MG63 (cell line): ENCODE measurements around the gene DENND4C. TPM values are rescaled to one million over a fixed set of nuclear protein-coding genes. Genes with fewer than 3 reads are reported as not detected.

Experiments
- DNase-seq: peaks from one replicate; pipeline ENCODE4 v3.0.0-alpha.2; 2020
- H3K27me3 ChIP-seq: fragments of 250-450 bp; sonication (Bioruptor Pico); 2 replicates; pipeline ENCODE4 v1.5.1; 2020; ENCODE audit warnings: mild to moderate bottlenecking, moderate library complexity
- H3K36me3 ChIP-seq: fragments of 250-450 bp; sonication (Bioruptor Pico); 2 replicates; pipeline ENCODE4 v1.5.1; 2020; ENCODE audit warnings: mild to moderate bottlenecking, moderate library complexity
- H3K4me3 ChIP-seq: fragments of 250-450 bp; sonication (Bioruptor Pico); 2 replicates; pipeline ENCODE4 v1.5.1; 2020; ENCODE audit warnings: mild to moderate bottlenecking, moderate library complexity
- H3K9me3 ChIP-seq: fragments of 250-450 bp; sonication (Bioruptor Pico); 2 replicates; pipeline ENCODE4 v1.5.1; 2020; ENCODE audit warnings: mild to moderate bottlenecking, moderate library complexity
- total RNA-seq: library from RNA; depleted of rRNA; stranded (reverse); fragments of >200 nt; shearing (Covaris generic); gene quantifications from 2 replicates; pipeline ENCODE4 v1.2.3, GENCODE V29; 2014; ENCODE audit warnings: low replicate concordance

The DENND4C gene
- total RNA-seq, 1 experiment from 2014 or later: 26.8 TPM

DNA sequence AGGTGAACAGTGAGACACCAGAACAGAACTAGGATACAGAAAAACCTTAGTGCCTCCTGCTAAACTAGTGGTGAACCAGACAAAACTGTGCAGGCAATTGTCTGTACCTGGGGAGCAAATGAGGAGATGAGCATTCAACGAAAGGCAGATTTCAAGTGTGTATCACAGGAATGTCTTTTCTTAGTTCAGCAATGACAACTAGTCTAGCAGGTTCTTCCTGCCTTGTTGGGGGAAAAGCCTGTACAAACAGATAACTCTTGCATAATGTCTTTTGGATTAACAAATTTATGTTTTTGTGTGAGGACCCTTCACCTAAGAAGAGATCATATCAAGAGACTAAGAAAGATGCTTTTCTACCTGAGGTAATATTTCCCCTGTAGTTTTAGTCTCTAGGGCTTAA is 21.8 kb upstream of the DENND4C start:
- Histone ChIP-seq H3K9me3 (no peaks in the 10 kb centered on the region), H3K36me3 (no peaks in the 10 kb centered on the region), H3K27me3 (peaks cover 8% of the 10 kb centered on the region), H3K4me3 (no peak overlapping the region)
- no peak for DNase-seq

DNA sequence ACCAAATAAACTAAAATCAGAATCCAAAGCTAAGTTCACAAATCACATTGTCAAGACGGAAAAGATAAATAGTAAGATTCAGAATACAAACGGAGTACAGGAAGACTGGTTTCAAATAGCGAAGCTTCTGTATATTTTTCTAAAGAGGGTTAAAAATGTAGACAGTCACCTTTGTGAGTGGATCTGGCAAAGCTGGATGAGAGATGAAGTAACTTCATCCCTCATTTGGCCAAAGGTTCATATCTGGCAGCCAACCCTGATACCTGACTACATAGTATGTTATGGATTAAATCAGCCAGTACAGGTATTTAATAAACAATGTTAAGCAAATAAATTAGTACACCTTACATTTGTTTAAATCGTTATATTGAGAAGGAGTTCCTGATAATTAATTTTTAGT is 21.3 kb upstream of the DENND4C start:
- no peak for DNase-seq
- Histone ChIP-seq H3K36me3 (no peaks in the 10 kb centered on the region), H3K27me3 (peaks cover 8% of the 10 kb centered on the region), H3K9me3 (no peaks in the 10 kb centered on the region), H3K4me3 (no peak overlapping the region)

DNA sequence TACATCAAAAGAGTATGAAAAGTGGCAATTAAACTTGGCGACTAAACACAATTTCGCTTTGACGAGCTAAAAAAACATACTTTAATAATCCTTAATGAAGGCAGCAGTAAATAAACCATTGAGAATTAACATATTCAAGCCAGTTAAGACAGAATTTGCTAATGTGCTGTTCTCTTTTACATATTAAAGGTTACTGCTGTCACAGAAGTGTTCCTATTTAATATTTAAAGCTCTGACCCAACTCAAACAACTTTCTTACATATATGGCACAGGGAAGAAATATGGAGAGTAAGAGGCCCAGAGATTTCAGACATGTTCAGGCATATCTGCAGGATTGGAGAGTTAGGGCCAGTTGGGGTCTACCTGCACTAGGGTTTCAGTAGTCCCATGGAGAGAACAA is 16.7 kb upstream of the DENND4C start:
- peaks cover 8% of the 10 kb centered on the region for H3K27me3 ChIP-seq
- H3K4me3 ChIP-seq: no peak overlapping the region
- H3K9me3 ChIP-seq: no peaks in the 10 kb centered on the region
- DNase-seq: no peak
- no peaks in the 10 kb centered on the region for H3K36me3 ChIP-seq

DNA sequence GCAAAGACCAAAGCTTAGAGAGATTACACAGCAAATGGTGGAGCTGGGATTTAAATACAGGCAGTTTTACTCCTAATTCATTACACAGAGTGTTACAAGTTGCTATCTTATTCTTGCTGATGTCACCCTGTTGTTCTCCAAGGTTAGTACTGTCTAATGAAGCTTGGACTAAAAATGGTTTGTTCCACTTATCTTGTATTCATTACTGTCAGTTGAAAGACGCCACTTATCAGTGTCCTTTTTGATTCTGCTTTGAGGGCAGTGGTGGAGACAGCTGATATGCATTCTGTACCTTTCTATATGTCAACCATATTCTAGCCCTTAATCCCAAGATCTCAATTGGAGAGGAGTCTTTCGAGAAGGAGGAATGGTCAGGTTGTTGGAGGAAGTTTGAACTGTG is 14.0 kb upstream of the DENND4C start:
- no peaks in the 10 kb centered on the region for H3K9me3 ChIP-seq
- H3K27me3 ChIP-seq: no peaks in the 10 kb centered on the region
- no peaks in the 10 kb centered on the region for H3K36me3 ChIP-seq
- no peak overlapping the region for H3K4me3 ChIP-seq
- DNase-seq: no peak

DNA sequence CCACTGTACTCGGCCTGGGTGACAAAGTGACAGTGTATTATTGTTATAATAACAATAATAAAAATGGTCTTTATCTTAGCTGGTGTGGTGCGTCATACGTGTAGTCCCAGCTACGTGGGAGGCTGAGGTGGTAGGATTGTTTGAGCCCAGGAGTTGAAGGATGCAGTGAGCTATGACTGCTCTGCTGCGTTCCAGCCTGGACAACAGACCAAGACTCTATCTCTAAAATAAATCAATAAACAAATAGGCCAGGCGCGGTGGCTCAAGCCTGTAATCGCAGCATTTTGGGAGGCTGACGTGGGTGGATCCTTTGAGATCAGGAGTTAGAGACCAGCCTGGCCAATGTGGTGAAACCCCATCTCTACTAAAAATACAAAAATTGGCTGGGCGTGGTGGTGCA is 9.2 kb upstream of the DENND4C start:
- DNase-seq: no peak
- Histone ChIP-seq H3K4me3 (no peak overlapping the region), H3K27me3 (0 out of 2 replicates have a peak, but pooled peaks cover 2% of the 10 kb centered on the region), H3K36me3 (no peaks in the 10 kb centered on the region), H3K9me3 (no peaks in the 10 kb centered on the region)

DNA sequence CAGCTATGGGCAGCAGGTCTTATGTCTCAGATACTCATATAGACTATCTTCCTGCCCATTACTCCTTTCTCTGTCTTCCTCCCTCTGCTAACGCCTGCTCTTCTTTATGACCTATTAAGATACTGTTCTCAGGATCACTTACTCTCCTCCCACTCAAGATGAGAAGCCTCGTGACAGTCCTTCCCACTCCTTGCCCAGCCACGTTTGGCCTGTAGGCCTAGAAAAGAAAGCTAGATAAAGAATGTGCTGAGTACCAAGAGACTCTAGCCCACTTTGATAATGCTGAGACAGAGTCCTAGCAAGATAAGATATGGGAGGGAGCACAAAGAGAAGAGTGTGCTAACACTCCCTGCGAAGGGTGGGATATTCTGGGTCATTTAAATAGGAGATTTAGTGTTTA is 6.8 kb upstream of the DENND4C start:
- Histone ChIP-seq H3K4me3 (no peak overlapping the region), H3K9me3 (no peaks in the 10 kb centered on the region), H3K27me3 (0 out of 2 replicates have a peak, but pooled peaks cover 2% of the 10 kb centered on the region), H3K36me3 (no peaks in the 10 kb centered on the region)
- no peak for DNase-seq

DNA sequence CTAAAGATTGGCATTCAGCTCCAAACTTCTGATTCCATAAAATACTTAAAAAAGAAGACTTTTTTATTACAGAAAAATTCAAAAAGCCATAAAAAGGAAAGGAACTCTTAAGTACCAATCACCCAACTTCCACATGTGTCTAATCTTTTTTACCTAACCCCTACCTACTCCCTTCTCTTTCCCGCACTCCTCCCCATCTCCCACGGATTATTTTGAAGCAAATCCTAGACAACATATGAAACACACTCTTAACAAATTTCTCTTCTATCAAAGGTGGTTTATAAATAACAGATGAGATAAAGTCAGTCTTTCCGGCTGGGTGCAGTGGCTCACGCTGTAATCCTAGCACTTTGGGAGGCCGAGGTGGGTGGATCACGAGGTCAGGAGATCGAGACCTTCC is 5.9 kb upstream of the DENND4C start:
- no peak for DNase-seq
- Histone ChIP-seq H3K27me3 (0 out of 2 replicates have a peak, but pooled peaks cover 2% of the 10 kb centered on the region), H3K36me3 (no peaks in the 10 kb centered on the region), H3K9me3 (no peaks in the 10 kb centered on the region), H3K4me3 (no peak overlapping the region)

DNA sequence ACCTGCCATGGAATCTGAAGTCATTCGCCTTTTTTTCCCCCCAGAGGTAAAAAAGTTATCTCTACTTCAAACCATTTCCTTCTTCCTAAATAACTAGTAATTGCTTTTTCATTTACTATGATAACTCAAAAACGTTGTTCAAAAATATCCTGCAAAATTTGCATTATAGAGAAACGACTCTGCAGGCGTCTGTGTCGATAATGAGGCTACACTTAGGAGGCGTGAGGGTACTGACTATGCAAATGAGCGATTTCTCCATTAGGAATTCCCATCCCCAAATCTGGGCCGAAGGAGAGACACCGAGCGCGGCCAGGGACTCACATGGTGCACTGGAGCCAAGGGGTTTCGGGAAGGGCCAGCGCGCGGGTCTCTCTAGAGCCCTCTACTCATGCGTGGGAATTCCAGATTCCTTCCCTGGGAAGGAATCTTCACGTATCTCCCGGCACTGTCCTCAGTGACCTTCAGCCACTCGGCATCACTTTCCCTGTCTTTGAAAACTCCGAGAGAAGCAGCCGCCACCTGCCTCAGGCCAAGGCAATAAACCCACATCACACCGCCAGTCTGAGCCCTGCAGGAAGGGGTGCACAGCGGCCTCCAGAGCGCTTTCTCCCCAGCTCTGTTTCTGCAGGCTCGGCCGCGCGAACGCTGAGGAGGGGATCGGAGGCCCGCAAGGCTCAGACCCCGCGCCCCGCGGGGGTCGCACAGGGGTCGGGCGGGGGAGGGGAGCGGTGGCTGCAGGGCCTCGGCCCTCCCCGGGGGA is 718 bp upstream of the DENND4C start:
- H3K36me3 ChIP-seq: no peaks in the 10 kb centered on the region
- DNase-seq: peak; percentile 68
- no peaks in the 10 kb centered on the region for H3K27me3 ChIP-seq
- peak overlapping the region; percentile 100 for H3K4me3 ChIP-seq
- no peaks in the 10 kb centered on the region for H3K9me3 ChIP-seq

DNA sequence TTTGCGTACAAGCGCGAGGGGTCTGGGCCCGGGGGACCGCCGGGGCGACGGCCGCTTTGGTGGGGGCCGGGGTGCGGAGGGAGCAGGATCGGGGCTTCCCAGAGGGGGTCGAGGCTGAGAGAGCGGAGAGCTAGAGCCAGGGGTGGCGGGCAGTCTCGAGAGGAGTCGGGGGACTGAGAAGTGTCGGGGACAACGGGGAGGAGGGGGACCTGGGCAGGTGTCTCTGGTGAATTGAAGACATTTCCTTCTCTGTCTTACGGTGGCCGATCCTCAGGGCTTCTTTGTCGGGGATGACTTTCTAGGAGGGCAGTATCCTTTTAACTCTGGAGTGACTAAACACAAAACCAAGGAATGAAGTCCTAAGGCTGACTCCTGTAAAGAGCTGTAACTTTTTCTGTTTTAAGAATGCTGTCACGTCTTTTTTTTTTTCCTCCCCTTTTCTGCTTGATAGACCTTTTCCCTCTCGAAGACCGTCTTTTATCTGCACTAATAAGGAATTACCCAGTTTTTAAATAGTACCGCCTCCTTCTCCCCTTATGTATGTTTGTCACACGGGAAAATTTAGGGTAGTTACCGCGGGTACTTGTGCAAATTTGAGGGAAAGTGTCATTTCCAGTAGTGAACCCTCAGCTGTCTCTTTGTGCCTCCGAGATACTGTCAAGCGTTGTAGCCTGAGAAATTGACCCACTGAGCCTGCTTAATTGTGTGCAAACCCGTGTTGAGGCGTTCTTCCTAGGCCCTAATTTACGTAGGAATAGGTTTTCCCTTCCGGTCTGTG is 822 bp downstream of the DENND4C start:
- Histone ChIP-seq H3K36me3 (no peaks in the 10 kb centered on the region), H3K9me3 (no peaks in the 10 kb centered on the region), H3K4me3 (peak overlapping the region; percentile 100), H3K27me3 (no peaks in the 10 kb centered on the region)
- no peak for DNase-seq

DNA sequence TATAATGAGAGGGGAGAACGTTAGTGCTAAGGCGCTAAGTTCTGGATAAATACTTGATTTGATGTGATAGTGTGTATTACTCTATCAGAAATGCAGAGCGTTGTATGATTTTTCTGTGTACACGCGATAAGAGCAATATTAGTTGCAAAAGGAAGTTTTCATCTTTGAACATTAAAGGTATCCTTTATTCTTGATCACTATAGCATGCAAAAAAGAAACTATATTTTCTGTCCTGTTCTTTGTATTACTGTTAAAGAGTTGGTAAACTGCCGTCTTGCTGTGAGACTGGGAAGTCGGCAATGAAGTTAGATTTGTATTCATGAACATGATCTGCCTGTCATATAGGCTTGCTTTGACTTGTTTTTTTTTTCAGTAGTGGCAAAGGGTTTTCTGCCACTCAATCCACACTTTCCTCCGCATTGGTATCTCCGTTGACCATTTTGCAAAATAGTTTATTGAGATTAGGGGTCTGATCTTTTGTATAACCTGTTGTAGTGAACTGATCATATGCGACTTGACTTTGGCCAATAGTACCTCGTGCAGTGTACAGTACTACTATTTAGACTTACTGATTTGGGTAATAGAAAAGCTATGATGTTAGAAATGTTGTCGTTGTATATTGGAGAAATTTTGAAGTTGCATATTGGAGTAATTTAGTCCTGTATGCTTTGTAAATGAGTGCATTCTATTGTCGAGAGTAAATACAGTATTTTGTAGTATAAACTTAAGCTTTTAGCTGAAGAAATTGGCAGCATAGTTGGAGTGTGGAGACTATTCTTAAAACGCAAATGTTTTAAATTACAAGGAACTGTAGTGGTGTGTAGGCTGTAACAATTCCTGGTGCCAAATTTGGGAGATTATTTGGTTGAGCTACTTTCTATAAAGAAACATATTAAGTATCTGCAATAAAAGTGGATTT is 1.7 kb downstream of the DENND4C start:
- DNase-seq: no peak
- H3K9me3 ChIP-seq: no peaks in the 10 kb centered on the region

DNA sequence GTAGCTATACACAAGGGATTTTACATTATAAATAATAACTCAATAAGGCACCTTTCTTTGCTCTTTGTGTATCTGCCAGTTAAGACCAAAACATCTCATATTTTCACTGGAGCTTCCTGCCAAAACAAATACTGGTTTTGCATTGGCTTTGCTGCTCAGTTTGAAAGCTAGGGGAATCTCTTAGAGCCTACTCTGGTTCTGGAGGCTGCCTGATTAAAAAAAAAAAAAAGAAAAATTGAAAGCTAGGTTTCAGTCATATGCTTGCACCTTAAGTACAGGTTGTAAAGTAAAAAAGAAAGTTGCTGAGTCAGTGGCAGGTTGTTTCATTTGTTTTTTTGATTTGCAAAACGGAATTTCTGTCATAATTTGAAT is 2.3 kb downstream of the DENND4C start:
- Histone ChIP-seq H3K4me3 (peak overlapping the region; percentile 100), H3K36me3 (no peaks in the 10 kb centered on the region), H3K27me3 (no peaks in the 10 kb centered on the region), H3K9me3 (no peaks in the 10 kb centered on the region)
- DNase-seq: no peak

More for the DNA sequence above, 1.7 kb downstream of the DENND4C start:
- Histone ChIP-seq H3K36me3 (no peaks in the 10 kb centered on the region), H3K27me3 (no peaks in the 10 kb centered on the region), H3K4me3 (peak overlapping the region; percentile 100)

DNA sequence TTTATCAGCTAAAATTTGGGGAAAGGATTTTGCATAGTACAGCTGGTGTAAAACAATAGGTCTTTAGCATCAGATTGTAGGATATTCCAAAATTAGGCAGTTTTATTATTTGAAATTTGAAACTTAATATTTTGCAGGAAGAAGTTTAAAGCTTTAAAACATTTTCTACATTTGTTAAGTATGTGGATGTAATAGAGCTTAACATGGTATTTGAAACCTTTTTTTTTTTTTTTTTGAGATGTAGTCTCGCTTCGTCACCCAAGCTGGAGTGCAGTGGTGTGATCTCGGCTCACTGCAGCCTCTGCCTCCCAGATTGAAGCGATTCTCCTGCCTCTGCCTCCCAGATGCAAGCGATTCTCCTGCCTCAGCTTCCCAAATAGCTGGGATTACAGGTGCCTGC is 2.9 kb downstream of the DENND4C start:
- Histone ChIP-seq H3K27me3 (no peaks in the 10 kb centered on the region), H3K4me3 (peak overlapping the region; percentile 1; the same call in 1 of the 2 replicates), H3K9me3 (no peaks in the 10 kb centered on the region), H3K36me3 (no peaks in the 10 kb centered on the region)
- no peak for DNase-seq

DNA sequence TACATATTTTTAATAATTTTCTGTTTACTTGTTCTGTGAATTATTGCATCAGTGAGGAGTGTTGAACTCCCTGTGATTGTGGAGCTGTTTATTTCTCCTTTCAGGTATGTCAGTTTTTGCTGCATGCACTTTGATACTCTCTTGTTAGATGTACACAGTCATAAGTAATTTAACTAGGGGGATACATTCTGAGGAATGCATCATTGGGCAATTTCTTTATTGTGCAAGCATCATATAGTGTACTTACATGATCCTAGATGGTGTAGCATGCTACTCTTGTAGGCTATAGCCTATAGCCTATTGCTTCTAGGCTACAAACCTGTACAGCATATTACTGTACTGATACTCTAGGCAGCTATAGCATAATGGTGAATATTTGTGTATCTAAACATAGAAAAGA is 9.5 kb downstream of the DENND4C start:
- no peaks in the 10 kb centered on the region for H3K27me3 ChIP-seq
- no peak overlapping the region for H3K4me3 ChIP-seq
- no peaks in the 10 kb centered on the region for H3K9me3 ChIP-seq
- H3K36me3 ChIP-seq: no peaks in the 10 kb centered on the region
- DNase-seq: no peak

DNA sequence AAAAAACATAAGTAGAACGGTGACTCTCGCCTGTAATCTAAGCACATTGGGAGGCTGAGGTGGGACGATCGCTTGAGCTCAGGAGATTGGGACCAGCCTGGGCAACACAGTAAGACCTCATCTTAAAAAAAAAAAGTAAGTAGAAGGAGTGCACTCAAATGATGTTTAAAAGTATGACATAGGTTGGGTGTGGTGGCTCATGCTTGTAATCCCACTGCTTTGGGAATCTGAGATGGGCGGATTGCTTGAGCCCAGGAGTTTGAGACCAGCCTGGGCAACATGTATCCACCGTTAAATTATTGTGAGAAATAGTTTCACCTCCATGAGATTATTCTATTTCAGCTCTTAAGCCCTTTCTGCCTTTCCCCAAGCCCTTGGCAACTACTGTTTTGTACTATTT is 11.2 kb downstream of the DENND4C start:
- Histone ChIP-seq H3K4me3 (no peak overlapping the region), H3K36me3 (no peaks in the 10 kb centered on the region), H3K27me3 (no peaks in the 10 kb centered on the region), H3K9me3 (no peaks in the 10 kb centered on the region)
- no peak for DNase-seq

DNA sequence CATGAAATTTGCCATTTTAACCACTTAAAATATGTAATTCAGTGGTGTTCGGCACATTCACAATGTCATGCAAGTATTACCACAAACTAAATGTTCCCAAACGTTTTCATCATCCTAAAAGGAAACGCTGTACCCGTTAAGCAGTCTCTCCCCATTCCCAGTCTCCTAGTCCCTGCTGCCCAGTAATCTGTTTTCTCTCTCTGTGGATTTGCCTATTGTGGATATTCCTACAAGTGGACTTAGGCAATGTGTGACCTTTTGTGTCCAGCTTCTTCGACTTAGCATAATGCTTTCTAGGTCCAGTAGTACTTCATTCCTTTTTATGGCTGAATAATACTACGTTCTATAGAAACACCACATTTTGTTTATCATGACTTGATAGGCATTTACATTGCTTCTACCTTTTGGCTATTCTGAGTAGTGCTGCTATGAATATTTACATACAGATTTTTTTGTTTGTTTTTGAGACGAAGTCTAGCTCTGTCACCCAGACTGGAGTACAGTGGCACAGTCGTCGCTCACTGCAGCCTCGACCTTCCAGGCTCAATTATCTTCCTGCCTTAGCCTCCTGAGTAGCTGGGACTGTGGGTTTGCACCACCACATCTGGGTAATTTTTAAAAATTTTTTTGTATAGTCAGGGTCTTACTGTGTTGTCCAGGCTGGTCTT is 13.0 kb downstream of the DENND4C start:
- Histone ChIP-seq H3K4me3 (no peak overlapping the region), H3K9me3 (no peaks in the 10 kb centered on the region), H3K36me3 (no peaks in the 10 kb centered on the region), H3K27me3 (no peaks in the 10 kb centered on the region)
- DNase-seq: no peak

DNA sequence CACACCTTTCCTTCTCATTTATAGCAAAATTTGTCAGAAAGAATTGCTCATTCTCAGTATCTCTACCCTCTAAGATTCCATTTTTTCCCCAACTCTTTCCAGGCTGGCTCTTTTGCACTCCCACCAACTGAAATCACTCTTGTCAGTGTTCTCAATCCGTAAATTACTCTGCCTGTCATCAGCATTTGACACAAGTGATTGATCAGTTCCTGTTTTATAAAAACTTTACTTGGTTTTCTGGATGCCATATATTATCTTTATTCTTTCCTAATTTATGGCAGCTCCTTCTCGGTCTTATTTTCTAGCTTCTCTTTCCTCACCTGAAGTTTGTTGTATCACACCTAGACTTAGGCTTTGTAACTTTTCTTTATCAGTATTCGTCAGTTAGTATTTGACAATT is 16.4 kb downstream of the DENND4C start:
- Histone ChIP-seq H3K4me3 (no peak overlapping the region), H3K9me3 (no peaks in the 10 kb centered on the region), H3K36me3 (no peaks in the 10 kb centered on the region), H3K27me3 (no peaks in the 10 kb centered on the region)
- no peak for DNase-seq
